Adrenal gland (tissue), 12 donors: Measurements from ENCODE around the gene ARL15. TPM values are rescaled to one million over a fixed set of nuclear protein-coding genes. Genes with fewer than 3 reads are reported as not detected.

Experiments used
- DNase-seq, 7 donors: peaks; one replicate each; pipeline ENCODE4 v3.0.0-alpha.2; 2019 to 2020
- H3K27ac ChIP-seq, 5 donors: fragments of 200-600 bp; sonication (generic) in 4 of 5; 1 replicate in 3 of 5; 2 replicates in 2 of 5; pipeline versions ENCODE4 v1.5.1 to v1.8.0; 2016 to 2020; ENCODE audit warnings: mild to moderate bottlenecking in 1 of 5
- H3K27me3 ChIP-seq: fragments of 200-600 bp; 2 replicates; pipeline ENCODE4 v1.8.0; 2021
- H3K36me3 ChIP-seq, 2 donors: fragments of 200-600 bp; replicated peaks in 1 of 2; 1 replicate in 1 of 2; 2 replicates in 1 of 2; pipeline versions ENCODE4 v1.5.1 to v1.8.0; 2018 to 2022
- H3K4me1 ChIP-seq, 2 donors: fragments of 200-600 bp; replicated peaks in 1 of 2; 1 replicate in 1 of 2; 2 replicates in 1 of 2; pipeline versions ENCODE4 v1.5.1 to v1.8.0; 2018 to 2021
- H3K4me3 ChIP-seq, 4 donors: fragments of 200-600 bp; sonication (generic) in 3 of 4; one replicate each; pipeline ENCODE4 v1.5.1; 2016 to 2018
- H3K9me3 ChIP-seq, 3 donors: fragments of 200-600 bp; sonication (generic) in 1 of 3; replicated peaks in 1 of 3; 1 replicate in 2 of 3; 2 replicates in 1 of 3; pipeline versions ENCODE4 v1.5.1 to v1.8.0; 2016 to 2021
- CTCF ChIP-seq, 6 experiments: fragments of 450-650 bp in 4 of 6; fragments of 200-600 bp in 2 of 6; sonication (generic) in 1 of 6; IDR thresholded peaks; 1 replicate in 5 of 6; 2 replicates in 1 of 6; pipeline versions ENCODE4 v1.5.1 to v1.8.0; 2016 to 2021; ENCODE audit warnings: antibody characterized with exemption in 6 of 6, mild to moderate bottlenecking in 2 of 6, moderate library complexity in 1 of 6
- POLR2A ChIP-seq, 2 donors: fragments of 450-650 bp; IDR thresholded peaks; one replicate each; pipeline ENCODE4 v1.6.1; 2017; ENCODE audit warnings: antibody characterized with exemption in 2 of 2, mild to moderate bottlenecking in 2 of 2, moderate library complexity in 1 of 2
- WGBS, 4 donors: extraction: QIAGEN DNeasy Blood & Tissue Kit in 2 of 4; methylation state at CpG; one replicate each; pipeline versions ENCODE4 v1.1.5 to v1.1.7; 2013 to 2017; 5-methylcytosine and 5-hydroxymethylcytosine counted together
- intact Hi-C, 2 donors: fragments of 100-400 bp; cut with DNase I; formaldehyde crosslinking; loops; one replicate each; pipeline versions ENCODE4 v1.14.1 to v1.15.0; 2022 to 2023
- polyA plus RNA-seq, 3 donors: library from polyadenylated mRNA; stranded (reverse); fragments of 200-250 nt in 2 of 3; fragments of 350-450 nt in 1 of 3; fragmentation: Illumina TruSeq in 1 of 3; extraction: RNeasy Lipid Tissue Mini Kit (QIAGEN cat#74804) in 1 of 3; gene quantifications; one replicate each; pipeline ENCODE4 v1.2.3, GENCODE V29; 2013 to 2014
- total RNA-seq, 9 donors: library from RNA; depleted of rRNA in 4 of 9; stranded (reverse); fragments of >200 nt in 4 of 9; fragments of 120-200 nt in 1 of 9; fragmentation: NEBNext Ultra II Directional in 1 of 9; extraction: Animal tissue kit (Norgen Biotek cat#: 25700) in 1 of 9; gene quantifications; one replicate each; pipeline versions ENCODE4 v1.1.0 to v1.2.4, GENCODE V29; 2013 to 2023
- donor health status: healthy with polysubstance abuse.
- donor health status: Bipolar disorder and iron deficiency.
- donor health status: DM: yes; HTN: yes; CAD: no.
- donor health status: DM: no; HTN: no; CAD: no.
- donor health status: DM: no; HTN: no; CAD: no.
- donor health status: DM: yes; HTN: yes; CAD: no.

Gene ARL15
- total and polyA plus RNA-seq, 12 donors: 12.1 to 85.6 (median 38.9) TPM

- 60 to 69% (median 65%) methylated on average over 3 of the region's 3 CpGs for WGBS, 4 donors
- H3K4me3 ChIP-seq: no peak overlapping the region
- no peak for DNase-seq
- no peaks in the 10 kb centered on the region for H3K36me3 ChIP-seq
- intact Hi-C loops: loop anchor here in 1 of 2 donors (10.0 kb wide), 1 partner anchor 53 kb away; no protein-coding TSS in a partner anchor
- TF ChIP-seq CTCF (IDR thresholded peaks at IDR 0.05): no peak
- TF ChIP-seq POLR2A (IDR thresholded peaks at IDR 0.05): no peak
- peaks cover 12 to 38% of the 10 kb centered on the region in 2 donors for H3K4me1 ChIP-seq
- H3K9me3 ChIP-seq: no peaks in the 10 kb centered on the region
- H3K27ac ChIP-seq: no peak overlapping the region
- H3K27me3 ChIP-seq: no peaks in the 10 kb centered on the region
Measured at GRCh38 chr5:54307583-54307982, 2.8 kb downstream of the ARL15 start.

- H3K4me1 ChIP-seq: peaks cover 18 to 45% of the 10 kb centered on the region in 2 donors
- WGBS, 4 donors: 89 to 96% (median 92%) methylated on average over 1 of the region's 1 CpG
- no peak overlapping the region for H3K4me3 ChIP-seq
- TF ChIP-seq POLR2A (IDR thresholded peaks at IDR 0.05): no peak
- TF ChIP-seq CTCF (IDR thresholded peaks at IDR 0.05): no peak
- no peak overlapping the region for H3K27ac ChIP-seq
- no peaks in the 10 kb centered on the region for H3K27me3 ChIP-seq
- intact Hi-C loops: loop anchor here in 1 of 2 donors (10.0 kb wide), 1 partner anchor 52 kb away; no protein-coding TSS in a partner anchor
- no peak for DNase-seq
- no peaks in the 10 kb centered on the region for H3K36me3 ChIP-seq
- H3K9me3 ChIP-seq: no peaks in the 10 kb centered on the region
Measured at GRCh38 chr5:54306893-54307292, 3.5 kb downstream of the ARL15 start.

GRCh38 chr5:54305737-54306136, 4.6 kb downstream of the ARL15 start:
- H3K9me3 ChIP-seq: no peaks in the 10 kb centered on the region
- H3K27me3 ChIP-seq: no peaks in the 10 kb centered on the region
- H3K4me1 ChIP-seq: peaks cover 29 to 56% of the 10 kb centered on the region in 2 donors
- no peak overlapping the region for H3K4me3 ChIP-seq
- 57 to 74% (median 58%) methylated on average over 4 of the region's 4 CpGs for WGBS, 4 donors
- H3K36me3 ChIP-seq: no peaks in the 10 kb centered on the region
- TF ChIP-seq CTCF (IDR thresholded peaks at IDR 0.05): no peak
- DNase-seq: no peak
- no peak overlapping the region for H3K27ac ChIP-seq
- intact Hi-C loops: loop anchor here in 1 of 2 donors (10.0 kb wide), 1 partner anchor 51 kb away; no protein-coding TSS in a partner anchor

GRCh38 chr5:54304040-54304439, 6.3 kb downstream of the ARL15 start:
- Histone ChIP-seq H3K36me3 (no peaks in the 10 kb centered on the region), H3K9me3 (no peaks in the 10 kb centered on the region), H3K27ac (no peak overlapping the region), H3K27me3 (no peaks in the 10 kb centered on the region), H3K4me3 (no peak overlapping the region), H3K4me1 (peaks cover 25 to 53% of the 10 kb centered on the region in 2 donors)
- no peak for DNase-seq
- intact Hi-C loops: loop anchor here in 1 of 2 donors (10.0 kb wide), 1 partner anchor 49 kb away; no protein-coding TSS in a partner anchor
- WGBS, 4 donors: 34 to 74% (median 58%) methylated on average over 2 of the region's 2 CpGs
- TF ChIP-seq CTCF (IDR thresholded peaks at IDR 0.05) (no peak), POLR2A (IDR thresholded peaks at IDR 0.05) (no peak)
